H1 (cell line): ENCODE data around the gene ACLY. TPM values are rescaled to one million over a fixed set of nuclear protein-coding genes. Genes with fewer than 3 reads are reported as not detected.
"Not testable (repeated sequence)": the region's sequence is repeated elsewhere in the genome, so short reads cannot be mapped to it uniquely, and the experiment has no call there.

Experiments
- CTCF ChIA-PET: fragments of 300-600 bp; sonication (Branson Sonifier 250); formaldehyde crosslinking; loops from one replicate; lab custom pipeline; 2021; ENCODE audit not compliant: partially characterized antibody; lab: Charles Lee
- POLR2A ChIA-PET: fragments of 300-600 bp; sonication (Branson Sonifier 250); formaldehyde crosslinking; loops from one replicate; lab custom pipeline; 2021; ENCODE audit warnings: inconsistent platforms; ENCODE audit not compliant: partially characterized antibody; lab: Charles Lee
- DNase-seq, 2 experiments: peaks; one replicate each; pipeline versions ENCODE4 v3.0.0 to v3.0.0-alpha.2; 2010 to 2022; ENCODE audit warnings: low spot score in 2 of 2, low read depth in 1 of 2, mixed read lengths in 1 of 2
- FAIRE-seq: peaks from 2 replicates; lab custom pipeline; 2011; peaks lifted over from hg19 to GRCh38; lab: Jason Lieb, UNC
- H2AFZ ChIP-seq: 2 replicates; pipeline ENCODE4 v1.8.1; 2012; ENCODE audit warnings: low read length, inconsistent platforms
- H2AK5ac ChIP-seq: 2 replicates; pipeline ENCODE4 v1.6.1; 2013; ENCODE audit warnings: low read depth, low read length
- H2BK120ac ChIP-seq: replicated peaks from 2 replicates; pipeline ENCODE3; 2013; ENCODE audit warnings: low read depth, low read length, inconsistent platforms
- H2BK12ac ChIP-seq: 2 replicates; pipeline ENCODE4 v1.6.1; 2013; ENCODE audit warnings: low read depth, low read length
- H2BK15ac ChIP-seq: 2 replicates; pipeline ENCODE4 v1.6.1; 2013; ENCODE audit warnings: low read length
- H2BK20ac ChIP-seq: 2 replicates; pipeline ENCODE4 v1.6.1; 2013; ENCODE audit warnings: low read length
- H2BK5ac ChIP-seq: 2 replicates; pipeline ENCODE4 v1.6.1; 2013; ENCODE audit warnings: low read depth, low read length
- H3K14ac ChIP-seq: 2 replicates; pipeline ENCODE4 v1.6.1; 2013; ENCODE audit warnings: inconsistent platforms; ENCODE audit not compliant: insufficient read length
- H3K18ac ChIP-seq: 2 replicates; pipeline ENCODE4 v1.6.1; 2013; ENCODE audit warnings: low read length; ENCODE audit errors: extremely low read depth
- H3K23ac ChIP-seq: 2 replicates; pipeline ENCODE4 v1.6.1; 2013; ENCODE audit warnings: inconsistent platforms; ENCODE audit not compliant: insufficient read length
- H3K23me2 ChIP-seq: 2 replicates; pipeline ENCODE4 v1.6.1; 2013; ENCODE audit warnings: low read depth, low read length
- H3K27ac ChIP-seq: 2 replicates; pipeline ENCODE4 v1.6.1; 2011; ENCODE audit warnings: low read depth, low read length, inconsistent platforms
- H3K27me3 ChIP-seq, 4 experiments: replicated peaks in 1 of 4; 1 replicate in 1 of 4; 2 replicates in 3 of 4; pipeline versions ENCODE4 v1.6.1 to v1.8.1; 2011 to 2013; ENCODE audit warnings: low read length in 3 of 4, mild to moderate bottlenecking in 3 of 4, inconsistent platforms in 2 of 4, mixed read lengths in 2 of 4, moderate library complexity in 1 of 4; ENCODE audit not compliant: control insufficient read depth in 3 of 4, insufficient read depth in 3 of 4; ENCODE audit errors: extremely low read depth in 1 of 4
- H3K36me3 ChIP-seq, 4 experiments: 2 replicates each; pipeline versions ENCODE4 v1.6.1 to v1.8.1; 2011 to 2013; ENCODE audit warnings: mild to moderate bottlenecking in 4 of 4, low read length in 3 of 4, moderate library complexity in 2 of 4, control low read depth in 1 of 4, inconsistent platforms in 1 of 4; ENCODE audit not compliant: insufficient read depth in 4 of 4, control insufficient read depth in 2 of 4
- H3K4ac ChIP-seq: replicated peaks from 2 replicates; pipeline ENCODE3; 2013; ENCODE audit warnings: low read length, low read depth, mixed read lengths, inconsistent platforms; ENCODE audit not compliant: insufficient read length
- H3K4me1 ChIP-seq, 4 experiments: replicated peaks in 1 of 4; 1 replicate in 1 of 4; 2 replicates in 3 of 4; pipeline versions ENCODE4 v1.6.1 to v1.8.1; 2011 to 2013; ENCODE audit warnings: low read length in 3 of 4, inconsistent platforms in 2 of 4, mixed read lengths in 1 of 4; ENCODE audit not compliant: insufficient read depth in 4 of 4, control insufficient read depth in 3 of 4
- H3K4me2 ChIP-seq, 2 experiments: 2 replicates each; pipeline versions ENCODE4 v1.6.1 to v1.8.1; 2011 to 2013; ENCODE audit warnings: low read depth in 2 of 2, low read length in 2 of 2, control low read depth in 1 of 2, inconsistent platforms in 1 of 2, mild to moderate bottlenecking in 1 of 2; ENCODE audit not compliant: insufficient read depth in 1 of 2
- H3K4me3 ChIP-seq, 4 experiments: fragments of 200-600, 300-600 bp in 1 of 4; sonication (generic), shearing (Covaris generic), sonication (Bioruptor Twin) in 1 of 4; 2 replicates each; pipeline versions ENCODE4 v1.5.1 to v1.8.1; 2011 to 2016; ENCODE audit warnings: low read length in 4 of 4, low read depth in 3 of 4, control low read depth in 2 of 4, inconsistent platforms in 2 of 4, mild to moderate bottlenecking in 2 of 4, mixed read lengths in 1 of 4, moderate library complexity in 1 of 4; ENCODE audit not compliant: insufficient read depth in 2 of 4; ENCODE audit errors: extremely low read depth in 1 of 4
- H3K56ac ChIP-seq: replicated peaks from 2 replicates; pipeline ENCODE3; 2013; ENCODE audit warnings: low read depth, mild to moderate bottlenecking, mixed read lengths, low read length, inconsistent platforms; ENCODE audit not compliant: insufficient read length
- H3K79me1 ChIP-seq: 2 replicates; pipeline ENCODE4 v1.6.1; 2013; ENCODE audit warnings: low read depth, low read length, control low read depth
- H3K79me2 ChIP-seq, 2 experiments: 2 replicates each; pipeline versions ENCODE4 v1.6.1 to v1.8.1; 2012 to 2013; ENCODE audit warnings: low read length in 2 of 2, mild to moderate bottlenecking in 2 of 2, inconsistent platforms in 1 of 2; ENCODE audit not compliant: insufficient read depth in 2 of 2, control insufficient read depth in 1 of 2
- H3K9ac ChIP-seq, 4 experiments: replicated peaks in 1 of 4; 1 replicate in 1 of 4; 2 replicates in 3 of 4; pipeline versions ENCODE4 v1.6.1 to v1.8.1; 2011 to 2013; ENCODE audit warnings: low read depth in 3 of 4, low read length in 3 of 4, control low read depth in 2 of 4, mild to moderate bottlenecking in 2 of 4, moderate library complexity in 2 of 4, inconsistent platforms in 1 of 4; ENCODE audit errors: extremely low read depth in 1 of 4
- H3K9me3 ChIP-seq, 2 experiments: 2 replicates each; pipeline versions ENCODE4 v1.6.1 to v1.8.1; 2012 to 2013; ENCODE audit warnings: mild to moderate bottlenecking in 2 of 2, moderate library complexity in 2 of 2, control low read depth in 1 of 2, inconsistent platforms in 1 of 2, low read depth in 1 of 2, low read length in 1 of 2, mixed read lengths in 1 of 2; ENCODE audit not compliant: insufficient read depth in 2 of 2
- H4K20me1 ChIP-seq, 2 experiments: replicated peaks in 1 of 2; 2 replicates each; pipeline versions ENCODE3 to v1.8.1; 2011 to 2013; ENCODE audit warnings: inconsistent platforms in 2 of 2, low read length in 2 of 2, mild to moderate bottlenecking in 1 of 2; ENCODE audit not compliant: insufficient read depth in 2 of 2, control insufficient read depth in 1 of 2
- H4K5ac ChIP-seq: 2 replicates; pipeline ENCODE4 v1.6.1; 2013; ENCODE audit warnings: low read length, low read depth, mixed read lengths, inconsistent platforms; ENCODE audit not compliant: insufficient read length
- H4K8ac ChIP-seq: 2 replicates; pipeline ENCODE4 v1.8.0; 2013; ENCODE audit warnings: mild to moderate bottlenecking, moderate library complexity, low read length, inconsistent platforms; ENCODE audit not compliant: insufficient read depth; ENCODE audit errors: extremely low read depth
- H4K91ac ChIP-seq: replicated peaks from 2 replicates; pipeline ENCODE3; 2013; ENCODE audit warnings: low read length, mixed read lengths, inconsistent platforms; ENCODE audit not compliant: insufficient read length
- WGBS, 2 experiments: shearing (Covaris generic) in 1 of 2; methylation state at CpG; one replicate each; pipeline versions ENCODE4 v1.1.6 to v1.1.7; 2013 to 2015; ENCODE audit warnings: low lambda C conversion rate in 2 of 2, mixed read lengths in 2 of 2, inconsistent platforms in 1 of 2, low coverage in 1 of 2, missing lambda C conversion rate in 1 of 2; ENCODE audit not compliant: insufficient replicate concordance in 2 of 2, insufficient coverage in 1 of 2, insufficient read length in 1 of 2; ENCODE audit errors: extremely low coverage in 1 of 2, missing lambda C conversion rate in 1 of 2; 5-methylcytosine and 5-hydroxymethylcytosine counted together
- polyA plus RNA-seq, 7 experiments: library from polyadenylated mRNA; depleted of rRNA in 3 of 7; stranded (reverse) in 5 of 7; unstranded in 2 of 7; fragments of >200 nt in 5 of 7; fragments of 200-250 nt in 2 of 7; gene quantifications; 1 replicate in 5 of 7; 2 replicates in 1 of 7; 4 replicates in 1 of 7; pipeline versions ENCODE4 v1.2.1 to v1.2.3, GENCODE V29; 2011 to 2013; ENCODE audit warnings: missing spikeins in 2 of 7, mixed read lengths in 2 of 7
- total RNA-seq: library from RNA; stranded (reverse); fragmentation: NEBNext Ultra II Directional; extraction: Animal tissue kit (Norgen Biotek cat#: 25700); gene quantifications from 2 replicates; pipeline ENCODE4 v1.2.1, GENCODE V29; 2021

Gene ACLY
- total and polyA plus RNA-seq, 2 of the 8 experiments (the other 6 are each of a cell fraction or from before 2014, with no cell fraction given): 167 to 393 TPM

- H2BK15ac ChIP-seq, H3K79me2 ChIP-seq, H4K8ac ChIP-seq, H3K79me1 ChIP-seq, H3K23me2 ChIP-seq, H3K9ac ChIP-seq, H3K27me3 ChIP-seq, H3K9me3 ChIP-seq, H3K56ac ChIP-seq, H3K4me2 ChIP-seq, H2AFZ ChIP-seq, H2BK12ac ChIP-seq, H3K4me1 ChIP-seq, H3K4ac ChIP-seq, FAIRE-seq, POLR2A ChIA-PET, H3K18ac ChIP-seq, H4K91ac ChIP-seq, H2AK5ac ChIP-seq, H3K4me3 ChIP-seq, H2BK120ac ChIP-seq, H3K23ac ChIP-seq, DNase-seq, H2BK20ac ChIP-seq, H2BK5ac ChIP-seq, H3K14ac ChIP-seq, H3K36me3 ChIP-seq, H3K27ac ChIP-seq, H4K20me1 ChIP-seq, H4K5ac ChIP-seq, CTCF ChIA-PET: not testable (repeated sequence)
- WGBS, 2 experiments: 85% methylated on average over 6 of the region's 6 CpGs; no CpG with 5 or more reads in 1 of the 2 experiments
Measured at GRCh38 chr17:41840781-41841180, 78.0 kb downstream of the ACLY start.

GRCh38 chr17:41839448-41839847 lies 79.3 kb downstream of the ACLY start:
- H2BK120ac ChIP-seq, H3K36me3 ChIP-seq, POLR2A ChIA-PET, DNase-seq, H3K18ac ChIP-seq, H2BK15ac ChIP-seq, H3K4me1 ChIP-seq, CTCF ChIA-PET, H3K9me3 ChIP-seq, H4K5ac ChIP-seq, H3K27me3 ChIP-seq, H3K23me2 ChIP-seq, H3K14ac ChIP-seq, H3K79me1 ChIP-seq, H3K23ac ChIP-seq, H4K20me1 ChIP-seq, H3K79me2 ChIP-seq, H2BK20ac ChIP-seq, H4K91ac ChIP-seq, H2AFZ ChIP-seq, FAIRE-seq, H2BK12ac ChIP-seq, H3K4me2 ChIP-seq, H3K9ac ChIP-seq, H3K27ac ChIP-seq, H2BK5ac ChIP-seq, H4K8ac ChIP-seq, H2AK5ac ChIP-seq, H3K56ac ChIP-seq, H3K4me3 ChIP-seq, H3K4ac ChIP-seq: not testable (repeated sequence)
- WGBS, 2 experiments: 96% methylated on average over 2 of the region's 2 CpGs; no CpG with 5 or more reads in 1 of the 2 experiments
